ENCODE data around the gene RFESD.

DNA sequence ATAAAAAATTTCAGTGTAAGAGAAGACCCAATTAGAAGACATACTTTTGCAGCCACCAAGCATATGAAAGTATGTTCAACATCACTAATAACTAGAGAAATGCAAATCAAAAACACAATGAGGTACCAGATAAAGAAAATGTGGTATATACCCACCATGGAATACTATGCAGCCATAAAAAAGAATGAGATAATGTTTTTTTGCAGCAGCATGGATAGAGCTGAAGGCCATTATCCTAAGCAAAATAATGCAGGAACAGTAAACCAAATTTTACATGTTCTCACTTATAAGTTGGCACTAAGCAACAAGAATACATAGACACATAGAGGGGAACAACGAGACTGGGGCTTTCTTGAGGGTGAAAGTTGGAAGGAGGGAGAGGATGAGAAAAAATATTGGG is 43.1 kb downstream of the RFESD start:
- TF ChIP-seq EZH2 (IDR thresholded peaks at IDR 0.05) (no peak), POLR2AphosphoS5 (IDR thresholded peaks at IDR 0.05; ENCODE audit: borderline replicate concordance, low read depth, low read length) (no peak), FOXP2 (optimal IDR thresholded peaks at IDR 0.05; ENCODE audit: control extremely low read depth, extremely low read length, insufficient read depth) (no peak)

All from SK-N-MC (cell line).